PC-3 (cell line): Measurements from ENCODE around the gene HLA-DRB1. TPM values are rescaled to one million over a fixed set of nuclear protein-coding genes. Genes with fewer than 3 reads are reported as not detected.

Experiments
- ATAC-seq: fragments of 200-7000 bp; cut with Tn5 transposase; 2 replicates; pipeline ENCODE4 v1.9.1; 2020; ENCODE audit warnings: mild to moderate bottlenecking, moderate library complexity
- BruUV-seq: library from RNA; stranded (reverse); fragments of 400-500 nt; replicated peaks from 2 replicates; lab custom pipeline; 2021; lab: Mats Ljungman, UMichigan
- CTCF ChIA-PET: fragments of 300-600 bp; sonication (Branson Sonifier 250); formaldehyde crosslinking; loops from one replicate; lab custom pipeline; 2022; ENCODE audit warnings: antibody characterized with exemption; lab: Charles Lee
- POLR2A ChIA-PET: fragments of 300-600 bp; sonication (Branson Sonifier 250); formaldehyde crosslinking; loops from one replicate; lab custom pipeline; 2022; ENCODE audit warnings: antibody characterized with exemption; ENCODE audit not compliant: unreplicated experiment; lab: Charles Lee
- DNase-seq: peaks from one replicate; pipeline ENCODE4 v3.0.0-alpha.2; 2015
- H2AFZ ChIP-seq: fragments of 300-600 bp; sonication (generic); 2 replicates; pipeline ENCODE4 v1.6.0; 2016; ENCODE audit warnings: antibody characterized with exemption, low read length
- H3F3A ChIP-seq: fragments of 300-600 bp; sonication (generic); one replicate; pipeline ENCODE4 v1.6.0; 2017; ENCODE audit warnings: antibody characterized with exemption, low read length, control low read depth, mild to moderate bottlenecking; ENCODE audit not compliant: unreplicated experiment
- H3K27ac ChIP-seq: fragments of 300-600 bp; sonication (generic); 2 replicates; pipeline ENCODE4 v1.5.1; 2016; ENCODE audit warnings: mild to moderate bottlenecking, low read length
- H3K27me3 ChIP-seq: fragments of 300-600 bp; sonication (generic); 2 replicates; pipeline ENCODE4 v1.6.1; 2016; ENCODE audit warnings: low read length, mixed read lengths
- H3K36me3 ChIP-seq: fragments of 300-600 bp; sonication (generic); 2 replicates; pipeline ENCODE4 v1.6.1; 2016; ENCODE audit warnings: low read depth, mixed run types, low read length, mixed read lengths
- H3K4me1 ChIP-seq: fragments of 300-600 bp; sonication (generic); 2 replicates; pipeline ENCODE4 v1.5.1; 2016; ENCODE audit warnings: low read length; ENCODE audit not compliant: insufficient read depth
- H3K4me2 ChIP-seq: fragments of 300-600 bp; sonication (generic); 2 replicates; pipeline ENCODE4 v1.6.0; 2016; ENCODE audit warnings: low read length
- H3K4me3 ChIP-seq: fragments of 300-600 bp; sonication (generic); 2 replicates; pipeline ENCODE4 v1.5.1; 2016; ENCODE audit warnings: mild to moderate bottlenecking, low read length, mixed read lengths
- H3K79me2 ChIP-seq: fragments of 300-600 bp; sonication (generic); 2 replicates; pipeline ENCODE4 v1.6.1; 2017; ENCODE audit warnings: low read length, mixed read lengths
- H3K9ac ChIP-seq: fragments of 300-600 bp; sonication (generic); 2 replicates; pipeline ENCODE4 v1.6.0; 2016; ENCODE audit warnings: mild to moderate bottlenecking, low read length
- H3K9me2 ChIP-seq: fragments of 300-600 bp; sonication (generic); replicated peaks from 2 replicates; pipeline ENCODE4 v1.6.1; 2016; ENCODE audit warnings: mixed run types, low read length, mixed read lengths
- H3K9me3 ChIP-seq: fragments of 300-600 bp; sonication (generic); 2 replicates; pipeline ENCODE4 v1.6.1; 2016; ENCODE audit warnings: low read length, mixed read lengths
- H4K20me1 ChIP-seq: fragments of 300-600 bp; sonication (generic); 2 replicates; pipeline ENCODE4 v1.6.1; 2016; ENCODE audit warnings: low read length, mixed read lengths
- EZH2 ChIP-seq: fragments of 300-600 bp; sonication (generic); IDR thresholded peaks from one replicate; pipeline ENCODE4 v1.6.1; 2017; ENCODE audit warnings: antibody characterized with exemption, mild to moderate bottlenecking, low read length; ENCODE audit not compliant: unreplicated experiment
- EZH2phosphoT487 ChIP-seq: fragments of 300-600 bp; sonication (generic); IDR thresholded peaks from 2 replicates; pipeline ENCODE4 v1.6.1; 2018; ENCODE audit warnings: mild to moderate bottlenecking, antibody characterized with exemption, low read length, borderline replicate concordance
- intact Hi-C: fragments of 100-400 bp; cut with micrococcal nuclease; formaldehyde crosslinking; loops from 2 replicates; pipeline ENCODE4 v1.9.0; 2023
- total RNA-seq: library from RNA; depleted of rRNA; stranded (reverse); fragments of >200 nt; gene quantifications from 2 replicates; pipeline ENCODE4 v1.2.3, GENCODE V29; 2014
- TF ChIP-seq, protein P1 (sequence below): fragments of 300-600 bp; sonication (generic); conservative IDR thresholded peaks from 2 replicates; pipeline ENCODE4 v1.5.1; 2017; ENCODE audit warnings: antibody characterized with exemption, low read depth, mild to moderate bottlenecking, low read length

HLA-DRB1 gene
- total RNA-seq, 1 experiment from 2014 or later = not detected

DNA sequence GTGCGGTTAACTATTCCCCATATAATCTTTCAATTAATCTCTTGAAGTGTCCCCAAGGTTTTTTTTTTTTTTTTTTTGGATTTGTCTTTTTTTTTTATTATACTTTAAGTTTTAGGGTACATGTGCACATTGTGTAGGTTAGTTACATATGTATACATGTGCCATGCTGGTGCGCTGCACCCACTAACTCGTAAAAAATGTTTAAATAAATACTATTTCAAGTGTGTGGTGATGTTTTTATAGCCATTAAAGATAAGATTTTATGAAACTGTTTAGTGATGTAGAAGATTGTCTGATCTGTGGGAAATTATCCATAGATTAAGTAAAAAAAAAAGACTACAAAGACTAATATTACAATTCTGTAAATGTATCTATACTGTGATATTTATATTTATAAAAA lies 34.9 kb upstream of the HLA-DRB1 start:
- Histone ChIP-seq H3K9me3 (no peaks in the 10 kb centered on the region), H3K4me3 (no peak overlapping the region), H3K4me2 (no peak overlapping the region), H3K9me2 (no peaks in the 10 kb centered on the region), H3K4me1 (no peaks in the 10 kb centered on the region), H3K9ac (no peak overlapping the region), H3K27me3 (no peaks in the 10 kb centered on the region), H3K27ac (no peak overlapping the region), H3K79me2 (no peaks in the 10 kb centered on the region), H3F3A (no peaks in the 10 kb centered on the region), H4K20me1 (no peaks in the 10 kb centered on the region), H3K36me3 (no peaks in the 10 kb centered on the region), H2AFZ (no peak overlapping the region)
- intact Hi-C loops = no loop called here
- TF ChIP-seq EZH2phosphoT487 = no peak
- TF ChIP-seq, protein P1, sequence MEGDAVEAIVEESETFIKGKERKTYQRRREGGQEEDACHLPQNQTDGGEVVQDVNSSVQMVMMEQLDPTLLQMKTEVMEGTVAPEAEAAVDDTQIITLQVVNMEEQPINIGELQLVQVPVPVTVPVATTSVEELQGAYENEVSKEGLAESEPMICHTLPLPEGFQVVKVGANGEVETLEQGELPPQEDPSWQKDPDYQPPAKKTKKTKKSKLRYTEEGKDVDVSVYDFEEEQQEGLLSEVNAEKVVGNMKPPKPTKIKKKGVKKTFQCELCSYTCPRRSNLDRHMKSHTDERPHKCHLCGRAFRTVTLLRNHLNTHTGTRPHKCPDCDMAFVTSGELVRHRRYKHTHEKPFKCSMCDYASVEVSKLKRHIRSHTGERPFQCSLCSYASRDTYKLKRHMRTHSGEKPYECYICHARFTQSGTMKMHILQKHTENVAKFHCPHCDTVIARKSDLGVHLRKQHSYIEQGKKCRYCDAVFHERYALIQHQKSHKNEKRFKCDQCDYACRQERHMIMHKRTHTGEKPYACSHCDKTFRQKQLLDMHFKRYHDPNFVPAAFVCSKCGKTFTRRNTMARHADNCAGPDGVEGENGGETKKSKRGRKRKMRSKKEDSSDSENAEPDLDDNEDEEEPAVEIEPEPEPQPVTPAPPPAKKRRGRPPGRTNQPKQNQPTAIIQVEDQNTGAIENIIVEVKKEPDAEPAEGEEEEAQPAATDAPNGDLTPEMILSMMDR = no peak
- TF ChIP-seq EZH2 = no peak
- POLR2A ChIA-PET = no interaction called here
- DNase-seq (no peak), ATAC-seq (no peak)
- no TSS peak for BruUV-seq
- CTCF ChIA-PET = no interaction called here

DNA sequence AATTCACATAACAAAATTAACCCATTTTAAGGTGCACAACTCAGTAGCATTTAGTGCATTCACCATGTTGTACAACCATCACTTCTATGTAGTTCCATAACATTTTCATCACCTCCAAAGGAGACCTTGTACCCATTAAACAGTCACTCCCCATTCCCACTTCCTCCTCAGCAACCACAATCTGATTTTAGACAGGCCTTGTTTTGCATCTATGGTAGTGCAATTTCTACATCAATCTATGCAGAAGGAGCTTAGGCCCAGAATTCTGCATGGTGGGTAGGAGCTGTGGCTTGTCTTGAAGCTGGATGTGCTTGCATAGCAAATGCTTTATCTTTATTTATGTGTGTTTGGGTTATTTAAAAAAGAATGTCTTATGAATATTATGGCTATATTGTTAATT lies 34.0 kb upstream of the HLA-DRB1 start:
- Histone ChIP-seq H3K4me2 (no peak overlapping the region), H3F3A (no peaks in the 10 kb centered on the region), H3K4me3 (no peak overlapping the region), H3K27me3 (no peaks in the 10 kb centered on the region), H3K4me1 (no peaks in the 10 kb centered on the region), H3K9ac (no peak overlapping the region), H2AFZ (no peak overlapping the region), H3K9me2 (no peaks in the 10 kb centered on the region), H3K9me3 (no peaks in the 10 kb centered on the region), H3K79me2 (no peaks in the 10 kb centered on the region), H3K27ac (no peak overlapping the region), H4K20me1 (no peaks in the 10 kb centered on the region), H3K36me3 (no peaks in the 10 kb centered on the region)
- CTCF ChIA-PET = no interaction called here
- intact Hi-C loops = no loop called here
- TF ChIP-seq, protein P1 = no peak
- no peak for TF ChIP-seq EZH2phosphoT487
- TF ChIP-seq EZH2 = no peak
- ATAC-seq (no peak), DNase-seq (no peak)
- POLR2A ChIA-PET = no interaction called here
- BruUV-seq = no TSS peak

DNA sequence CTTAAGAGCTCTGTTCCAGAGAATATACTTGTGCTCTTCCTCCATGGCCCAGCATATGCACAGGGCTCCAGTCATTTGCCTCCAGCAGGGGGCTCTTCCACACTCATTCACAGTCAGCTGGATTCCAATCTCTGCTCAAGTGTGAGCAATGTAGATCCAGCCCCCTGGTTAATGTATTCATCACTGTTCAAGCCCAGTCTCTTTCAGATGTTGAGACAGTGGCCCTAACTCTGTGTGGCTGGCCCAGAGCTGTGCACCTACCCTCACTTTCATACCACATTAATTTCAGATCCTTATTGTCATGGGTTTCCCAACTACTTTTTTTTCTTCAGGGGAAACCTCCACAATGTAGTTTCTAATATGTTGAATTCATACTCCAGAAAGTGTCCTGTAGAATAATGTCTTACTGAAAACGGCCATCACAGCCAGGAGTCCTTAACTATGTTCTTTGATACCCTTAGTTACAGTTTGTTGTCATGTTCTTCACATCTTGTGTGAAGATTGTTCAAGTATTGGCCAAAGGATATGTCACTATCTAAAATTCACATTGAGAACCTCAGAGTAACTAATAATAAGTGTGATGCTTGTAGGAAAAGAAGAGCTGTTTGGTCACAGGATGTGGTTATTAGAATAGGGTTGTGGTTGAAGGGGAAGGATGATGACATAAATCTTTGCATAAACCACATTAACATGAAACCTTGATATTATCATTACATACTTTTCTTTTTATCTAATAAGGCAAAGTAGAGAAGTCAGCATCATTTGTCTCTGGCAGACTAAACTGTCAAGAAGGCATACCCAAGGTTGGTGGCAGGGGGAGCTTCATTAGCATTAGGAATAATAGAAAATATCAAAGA lies 33.1 kb upstream of the HLA-DRB1 start:
- Histone ChIP-seq H4K20me1 (no peaks in the 10 kb centered on the region), H3K36me3 (no peaks in the 10 kb centered on the region), H3K4me3 (no peak overlapping the region), H3F3A (no peaks in the 10 kb centered on the region), H3K4me2 (no peak overlapping the region), H3K27me3 (no peaks in the 10 kb centered on the region), H3K9ac (no peak overlapping the region), H3K79me2 (no peaks in the 10 kb centered on the region), H2AFZ (no peak overlapping the region), H3K9me2 (no peaks in the 10 kb centered on the region), H3K9me3 (no peaks in the 10 kb centered on the region), H3K4me1 (no peaks in the 10 kb centered on the region), H3K27ac (no peak overlapping the region)
- DNase-seq = peak; percentile 18
- CTCF ChIA-PET = interaction anchor here (1.1 kb wide), 1 partner anchor 215 kb away, joined by 6 read pairs; the partner anchor contains the start of gene TAP2
- no TSS peak for BruUV-seq
- POLR2A ChIA-PET = no interaction called here
- intact Hi-C loops = loop anchor here (1.0 kb wide), 1 partner anchor 164 kb away; no protein-coding TSS in a partner anchor
- TF ChIP-seq EZH2 = no peak
- TF ChIP-seq, protein P1 = peak; percentile 47; the same call in 1 of the 2 replicates
- ATAC-seq = peak; percentile 64
